HL-60 (cell line): ENCODE results near the gene TUBB8.

Source experiments
- DNase-seq, 2 experiments: peaks; one replicate each; pipeline ENCODE4 v3.0.0-alpha.2; 2010 to 2020; ENCODE audit warnings: low read depth in 1 of 2, low spot score in 1 of 2
- H3K27ac ChIP-seq: fragments of 250-450 bp; sonication (Bioruptor Pico); replicated peaks from 2 replicates; pipeline ENCODE4 v1.5.1; 2020; ENCODE audit warnings: mild to moderate bottlenecking, moderate library complexity
- H3K27me3 ChIP-seq: fragments of 250-450 bp; sonication (Bioruptor Pico); 2 replicates; pipeline ENCODE4 v1.5.1; 2021; ENCODE audit warnings: mild to moderate bottlenecking, moderate library complexity; ENCODE audit not compliant: insufficient read depth, poor library complexity, severe bottlenecking
- H3K4me3 ChIP-seq: replicated peaks from 2 replicates; pipeline ENCODE4 v1.5.1; 2011; ENCODE audit warnings: mild to moderate bottlenecking, control low read depth, low read length; ENCODE audit not compliant: insufficient read depth
- GABPA ChIP-seq: IDR thresholded peaks from 2 replicates; pipeline ENCODE4 v1.6.1; 2012; ENCODE audit warnings: low read depth
- POLR2AphosphoS5 ChIP-seq: IDR thresholded peaks from 2 replicates; pipeline ENCODE4 v1.6.1; 2012; ENCODE audit warnings: low read depth
- SPI1 ChIP-seq: IDR thresholded peaks from 2 replicates; pipeline ENCODE4 v1.6.1; 2012; ENCODE audit warnings: low read depth, mild to moderate bottlenecking, borderline replicate concordance
- TF ChIP-seq, protein P1 (sequence below): IDR thresholded peaks from 2 replicates; pipeline ENCODE4 v1.6.1; 2012; ENCODE audit warnings: low read depth; ENCODE audit not compliant: insufficient replicate concordance
- TF ChIP-seq, protein P2 (sequence below): IDR thresholded peaks from one replicate; pipeline ENCODE4 v1.5.1; 2011; ENCODE audit warnings: low read length, control low read depth, inconsistent platforms; ENCODE audit not compliant: insufficient read depth

Gene TUBB8

DNA sequence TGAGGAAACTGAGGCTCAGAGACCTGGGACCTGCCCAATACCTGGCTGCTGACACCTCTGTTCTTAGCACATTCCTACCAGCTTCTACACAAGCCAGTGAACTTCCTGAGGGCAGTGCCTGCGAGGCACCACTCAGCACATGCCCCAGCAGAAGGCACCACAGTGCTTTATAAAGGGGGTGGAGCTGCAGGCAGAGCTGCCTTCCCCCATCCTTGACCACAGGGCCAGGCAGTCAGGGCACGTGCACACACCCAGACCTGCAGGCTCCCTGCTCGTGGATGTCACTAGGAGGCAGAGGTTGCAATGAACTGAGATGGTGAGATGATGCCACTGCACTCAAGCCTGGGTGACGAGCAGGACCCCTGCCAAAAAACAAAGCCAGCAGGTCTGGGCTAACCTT is 39.2 kb upstream of the TUBB8 start:
- Histone ChIP-seq H3K27ac (no peak overlapping the region), H3K4me3 (no peak overlapping the region), H3K27me3 (no peaks in the 10 kb centered on the region)
- no peak for DNase-seq
- TF ChIP-seq, protein P1, sequence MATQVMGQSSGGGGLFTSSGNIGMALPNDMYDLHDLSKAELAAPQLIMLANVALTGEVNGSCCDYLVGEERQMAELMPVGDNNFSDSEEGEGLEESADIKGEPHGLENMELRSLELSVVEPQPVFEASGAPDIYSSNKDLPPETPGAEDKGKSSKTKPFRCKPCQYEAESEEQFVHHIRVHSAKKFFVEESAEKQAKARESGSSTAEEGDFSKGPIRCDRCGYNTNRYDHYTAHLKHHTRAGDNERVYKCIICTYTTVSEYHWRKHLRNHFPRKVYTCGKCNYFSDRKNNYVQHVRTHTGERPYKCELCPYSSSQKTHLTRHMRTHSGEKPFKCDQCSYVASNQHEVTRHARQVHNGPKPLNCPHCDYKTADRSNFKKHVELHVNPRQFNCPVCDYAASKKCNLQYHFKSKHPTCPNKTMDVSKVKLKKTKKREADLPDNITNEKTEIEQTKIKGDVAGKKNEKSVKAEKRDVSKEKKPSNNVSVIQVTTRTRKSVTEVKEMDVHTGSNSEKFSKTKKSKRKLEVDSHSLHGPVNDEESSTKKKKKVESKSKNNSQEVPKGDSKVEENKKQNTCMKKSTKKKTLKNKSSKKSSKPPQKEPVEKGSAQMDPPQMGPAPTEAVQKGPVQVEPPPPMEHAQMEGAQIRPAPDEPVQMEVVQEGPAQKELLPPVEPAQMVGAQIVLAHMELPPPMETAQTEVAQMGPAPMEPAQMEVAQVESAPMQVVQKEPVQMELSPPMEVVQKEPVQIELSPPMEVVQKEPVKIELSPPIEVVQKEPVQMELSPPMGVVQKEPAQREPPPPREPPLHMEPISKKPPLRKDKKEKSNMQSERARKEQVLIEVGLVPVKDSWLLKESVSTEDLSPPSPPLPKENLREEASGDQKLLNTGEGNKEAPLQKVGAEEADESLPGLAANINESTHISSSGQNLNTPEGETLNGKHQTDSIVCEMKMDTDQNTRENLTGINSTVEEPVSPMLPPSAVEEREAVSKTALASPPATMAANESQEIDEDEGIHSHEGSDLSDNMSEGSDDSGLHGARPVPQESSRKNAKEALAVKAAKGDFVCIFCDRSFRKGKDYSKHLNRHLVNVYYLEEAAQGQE = no peak
- TF ChIP-seq GABPA (no peak), POLR2AphosphoS5 (no peak), SPI1 (no peak)
- TF ChIP-seq, protein P2, sequence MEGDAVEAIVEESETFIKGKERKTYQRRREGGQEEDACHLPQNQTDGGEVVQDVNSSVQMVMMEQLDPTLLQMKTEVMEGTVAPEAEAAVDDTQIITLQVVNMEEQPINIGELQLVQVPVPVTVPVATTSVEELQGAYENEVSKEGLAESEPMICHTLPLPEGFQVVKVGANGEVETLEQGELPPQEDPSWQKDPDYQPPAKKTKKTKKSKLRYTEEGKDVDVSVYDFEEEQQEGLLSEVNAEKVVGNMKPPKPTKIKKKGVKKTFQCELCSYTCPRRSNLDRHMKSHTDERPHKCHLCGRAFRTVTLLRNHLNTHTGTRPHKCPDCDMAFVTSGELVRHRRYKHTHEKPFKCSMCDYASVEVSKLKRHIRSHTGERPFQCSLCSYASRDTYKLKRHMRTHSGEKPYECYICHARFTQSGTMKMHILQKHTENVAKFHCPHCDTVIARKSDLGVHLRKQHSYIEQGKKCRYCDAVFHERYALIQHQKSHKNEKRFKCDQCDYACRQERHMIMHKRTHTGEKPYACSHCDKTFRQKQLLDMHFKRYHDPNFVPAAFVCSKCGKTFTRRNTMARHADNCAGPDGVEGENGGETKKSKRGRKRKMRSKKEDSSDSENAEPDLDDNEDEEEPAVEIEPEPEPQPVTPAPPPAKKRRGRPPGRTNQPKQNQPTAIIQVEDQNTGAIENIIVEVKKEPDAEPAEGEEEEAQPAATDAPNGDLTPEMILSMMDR = no peak

DNA sequence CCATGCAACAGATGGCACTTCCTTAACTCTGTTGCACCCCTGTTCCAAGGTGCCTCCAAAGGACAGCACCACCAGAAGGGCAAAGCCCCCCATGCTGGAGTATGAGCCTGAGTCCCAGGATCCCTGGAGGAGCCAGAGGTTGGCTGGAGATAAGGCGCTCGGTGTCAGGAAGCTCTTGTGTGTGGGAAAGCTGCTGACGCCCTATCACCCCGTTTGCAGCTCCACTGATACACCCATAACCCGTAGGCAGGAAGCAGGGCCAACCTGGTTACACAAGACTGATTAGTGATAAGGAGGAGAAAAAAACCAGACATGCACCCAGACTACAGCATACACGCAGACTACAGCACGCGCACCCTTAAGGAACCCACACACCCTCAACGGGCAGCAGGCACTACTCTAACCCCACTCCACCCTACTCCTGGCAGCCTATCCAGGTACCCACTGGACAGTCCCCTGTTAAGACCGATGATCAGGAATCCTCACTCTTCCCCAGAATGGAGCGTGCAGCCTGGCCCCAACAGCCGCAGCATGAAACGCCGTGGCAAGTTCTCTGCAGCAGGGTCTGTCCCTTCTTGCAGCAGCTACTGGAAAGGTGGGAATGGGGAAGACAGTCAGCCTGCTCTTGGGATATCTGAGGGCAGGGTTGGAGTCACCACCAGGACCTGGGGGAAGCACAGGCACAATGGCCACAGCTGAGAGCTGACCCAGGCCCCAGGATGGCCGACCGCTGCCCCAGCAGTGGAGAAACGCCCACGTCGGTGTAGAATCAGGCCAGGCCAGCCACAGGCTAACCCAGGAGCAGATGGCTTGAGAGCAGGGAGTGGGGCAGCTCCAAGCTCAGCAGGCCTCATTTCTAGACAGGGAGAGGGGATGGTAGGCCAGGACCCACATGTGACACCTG is 38.3 kb upstream of the TUBB8 start:
- no peak for DNase-seq
- H3K4me3 ChIP-seq = no peak overlapping the region
- no peak overlapping the region for H3K27ac ChIP-seq
- TF ChIP-seq, protein P1 = no peak
- no peaks in the 10 kb centered on the region for H3K27me3 ChIP-seq

DNA sequence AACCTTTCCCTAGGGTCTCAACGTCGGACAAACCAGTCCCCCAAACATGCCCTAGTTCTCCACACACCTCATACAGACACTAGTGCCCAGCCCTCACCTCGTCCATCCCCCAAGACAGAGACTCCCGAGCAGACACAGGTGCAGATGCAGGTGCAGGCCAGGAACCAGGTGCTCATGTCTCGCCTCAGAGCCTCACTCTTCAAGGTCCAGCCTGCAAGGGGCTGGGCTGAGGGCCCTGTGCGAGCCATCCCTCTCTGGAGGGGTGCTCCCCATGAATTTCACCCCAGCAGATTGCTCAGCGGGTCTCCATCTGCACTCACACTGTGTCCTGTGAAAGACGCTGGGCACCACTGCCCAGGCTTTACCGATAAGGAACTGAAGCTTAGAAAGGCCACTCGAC is 36.9 kb upstream of the TUBB8 start:
- H3K4me3 ChIP-seq = no peak overlapping the region
- no peaks in the 10 kb centered on the region for H3K27me3 ChIP-seq
- no peak for DNase-seq
- no peak overlapping the region for H3K27ac ChIP-seq
- TF ChIP-seq POLR2AphosphoS5 (no peak), SPI1 (no peak), GABPA (no peak)
- TF ChIP-seq, protein P1 = no peak
- TF ChIP-seq, protein P2 = no peak
